AG10803 (cell line): ENCODE data around the gene MUC16.

Source experiments
- DNase-seq: peaks from one replicate; pipeline ENCODE4 v3.0.0; 2010; ENCODE audit warnings: low read depth
- H3K4me3 ChIP-seq: 2 replicates; pipeline ENCODE4 v1.5.1; 2011; ENCODE audit warnings: mild to moderate bottlenecking, low read length, control low read depth
- CTCF ChIP-seq: conservative IDR thresholded peaks from 2 replicates; pipeline ENCODE4 v1.5.1; 2011; ENCODE audit warnings: mild to moderate bottlenecking, low read length, control low read depth, inconsistent platforms

The MUC16 gene

GRCh38 chr19:9008667-9009066 lies 1.5 kb downstream of the MUC16 start:
- no peak for DNase-seq
- no peak overlapping the region for H3K4me3 ChIP-seq
- no peak for TF ChIP-seq CTCF

GRCh38 chr19:9000933-9001332 lies 9.3 kb downstream of the MUC16 start:
- no peak overlapping the region for H3K4me3 ChIP-seq
- no peak for DNase-seq
- TF ChIP-seq CTCF = no peak

- TF ChIP-seq CTCF = no peak
- H3K4me3 ChIP-seq = no peak overlapping the region
- DNase-seq = no peak
Observed at GRCh38 chr19:8988204-8988603, 22.0 kb downstream of the MUC16 start.

GRCh38 chr19:8986296-8986695 lies 23.9 kb downstream of the MUC16 start:
- no peak for DNase-seq
- no peak for TF ChIP-seq CTCF

GRCh38 chr19:8973501-8974091 lies 36.6 kb downstream of the MUC16 start:
- no peak for DNase-seq
- TF ChIP-seq CTCF = no peak
- H3K4me3 ChIP-seq = no peak overlapping the region

More at GRCh38 chr19:8986296-8986695, 23.9 kb downstream of the MUC16 start:
- H3K4me3 ChIP-seq = no peak overlapping the region

- TF ChIP-seq CTCF = no peak
- DNase-seq = no peak
- H3K4me3 ChIP-seq = no peak overlapping the region
Observed at GRCh38 chr19:8965887-8966286, 44.3 kb downstream of the MUC16 start.
